ENCODE data around the gene IDH3A. TPM values are rescaled to one million over a fixed set of nuclear protein-coding genes. Genes with fewer than 3 reads are reported as not detected.
"Not testable (repeated sequence)": the region's sequence is repeated elsewhere in the genome, so short reads cannot be mapped to it uniquely, and the experiment has no call there.

The IDH3A gene
- total RNA-seq, 1 experiment from 2014 or later: 40.2 TPM

DNA sequence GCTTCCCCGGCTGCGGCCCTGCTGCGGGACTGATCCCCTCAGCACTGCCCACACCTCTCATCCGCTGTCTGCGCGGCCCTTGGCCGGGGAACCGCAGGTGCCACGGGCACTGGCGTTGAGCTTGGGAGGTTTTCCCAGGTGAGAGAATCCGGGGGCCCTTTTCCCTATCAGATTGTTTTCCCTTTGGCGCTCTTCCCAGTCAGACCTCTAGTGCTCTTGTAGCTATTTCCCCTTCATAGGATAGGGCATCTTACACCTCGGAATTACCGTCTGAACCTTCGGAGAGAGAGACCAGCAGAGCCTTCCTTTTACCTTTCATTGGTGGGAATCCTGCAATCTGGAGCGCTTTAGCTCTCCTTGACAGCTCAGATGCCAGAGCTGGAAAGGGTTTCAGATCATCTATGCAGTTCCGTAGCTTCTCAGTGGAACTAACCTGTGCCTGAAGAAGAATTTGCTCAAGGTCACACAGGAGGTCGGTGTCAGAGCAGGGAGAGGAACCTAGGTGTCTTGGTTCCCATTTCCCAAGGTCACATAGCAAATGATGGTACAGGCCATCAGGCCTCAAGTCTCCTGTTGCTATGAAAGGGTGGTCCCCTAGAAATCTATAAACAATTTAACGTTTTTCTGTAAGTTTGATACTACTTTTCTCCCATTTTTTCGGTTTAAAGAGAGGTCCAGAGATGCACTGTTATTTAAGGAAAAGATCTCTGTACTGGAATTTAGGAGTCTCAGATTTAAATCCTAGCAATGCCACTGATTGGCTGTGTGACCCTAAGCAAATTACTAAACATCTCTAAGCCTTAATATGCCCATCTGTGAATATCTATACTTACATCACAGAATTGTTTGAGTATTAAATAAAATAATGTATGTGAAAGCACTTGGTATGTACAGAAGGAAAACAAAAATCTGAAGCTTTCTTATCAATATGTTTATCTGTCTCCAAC, 916 bp downstream of the IDH3A start:
- H2BK20ac ChIP-seq (ENCODE audit: low read depth, low read length, poor library complexity, severe bottlenecking): no peak overlapping the region
- H3K4me2 ChIP-seq (ENCODE audit: insufficient read depth, insufficient read length, low read length): peak overlapping the region; percentile 78
- no peak overlapping the region for H4K5ac ChIP-seq (ENCODE audit: insufficient read length, low read depth, low read length)
- H3K4me3 Mint-ChIP-seq: peak overlapping the region; percentile 89 to 94
- H3K9me3 ChIP-seq (ENCODE audit: control insufficient read depth, low read depth, low read length): no peaks in the 10 kb centered on the region
- no peak overlapping the region for H3K56ac ChIP-seq (ENCODE audit: insufficient read length, low read depth, low read length)
- H2AK5ac ChIP-seq (ENCODE audit: insufficient read length, low read length): no peak overlapping the region
- no peak overlapping the region for H3T11ph ChIP-seq (ENCODE audit: low read length)
- H4K20me1 ChIP-seq (ENCODE audit: control insufficient read depth, insufficient read depth, insufficient read length): no peaks in the 10 kb centered on the region
- H3K79me2 ChIP-seq (ENCODE audit: insufficient read depth, low read length): no peaks in the 10 kb centered on the region
- H4K8ac ChIP-seq (replicated peaks; ENCODE audit: insufficient read length, low read depth, low read length): no peak overlapping the region
- H2BK120ac ChIP-seq (ENCODE audit: low read depth, low read length, poor library complexity, severe bottlenecking): no peak overlapping the region
- DNase-seq: no peak
- H3K27ac ChIP-seq (ENCODE audit: insufficient read length, low read depth, low read length): no peak overlapping the region
- peaks cover 2% of the 10 kb centered on the region; the same call in 1 of the 2 replicates for H3K27me3 Mint-ChIP-seq (ENCODE audit: low read depth)
- H2BK5ac ChIP-seq (ENCODE audit: insufficient read length, low read length): no peak overlapping the region
- H3K23ac ChIP-seq (ENCODE audit: insufficient read length, low read depth, low read length): no peak overlapping the region
- peaks cover 3% of the 10 kb centered on the region for H3K23me2 ChIP-seq (ENCODE audit: insufficient read length, low read depth, low read length, poor library complexity, severe bottlenecking)
- no peak overlapping the region for H3K14ac ChIP-seq (ENCODE audit: insufficient read depth, low read length)
- H2BK15ac ChIP-seq (ENCODE audit: low read depth, low read length): no peak overlapping the region
- TF ChIP-seq CTCF (conservative IDR thresholded peaks at IDR 0.05): no peak
- no peaks in the 10 kb centered on the region; the same call in 1 of the 2 replicates for H3K27me3 ChIP-seq (ENCODE audit: insufficient read depth, low read length)
- no peak overlapping the region for H4K91ac ChIP-seq (ENCODE audit: insufficient read length, low read depth, low read length)
- H3K4me1 ChIP-seq (ENCODE audit: insufficient read depth, low read length): no peaks in the 10 kb centered on the region
- no peaks in the 10 kb centered on the region for H3K79me1 ChIP-seq (ENCODE audit: insufficient read depth, low read depth, low read length, poor library complexity, severe bottlenecking)
- no peak overlapping the region for H3K4ac ChIP-seq (ENCODE audit: low read depth, low read length)
- H3K4me1 Mint-ChIP-seq: peaks cover 11 to 24% of the 10 kb centered on the region in 2 experiments
- no peak overlapping the region for H2AFZ ChIP-seq (ENCODE audit: low read length)
- H2BK12ac ChIP-seq (ENCODE audit: insufficient read length, low read depth, low read length): no peak overlapping the region
- H3K36me3 Mint-ChIP-seq (ENCODE audit: insufficient read depth in 1 of 3, low read depth in 3 of 3): peaks cover 0 to 5% (median 1%) of the 10 kb centered on the region in 3 experiments; a peak in 2 of 7 replicates
- peak overlapping the region in 1 of 3 experiments; percentile 24; a peak in 1 of 7 replicates for H3K27ac Mint-ChIP-seq
- no CpG with 5 or more reads among the region's 20 CpGs for WGBS (ENCODE audit: extremely low coverage, insufficient read length, low lambda C conversion rate)
- no peaks in the 10 kb centered on the region; a peak in 1 of 5 replicates for H3K9me3 Mint-ChIP-seq
- H3K9ac ChIP-seq (ENCODE audit: extremely low read depth, insufficient read length, low read length): peak overlapping the region; percentile 34
- no peak overlapping the region for H3K18ac ChIP-seq (ENCODE audit: insufficient read length, low read depth, low read length)

DNA sequence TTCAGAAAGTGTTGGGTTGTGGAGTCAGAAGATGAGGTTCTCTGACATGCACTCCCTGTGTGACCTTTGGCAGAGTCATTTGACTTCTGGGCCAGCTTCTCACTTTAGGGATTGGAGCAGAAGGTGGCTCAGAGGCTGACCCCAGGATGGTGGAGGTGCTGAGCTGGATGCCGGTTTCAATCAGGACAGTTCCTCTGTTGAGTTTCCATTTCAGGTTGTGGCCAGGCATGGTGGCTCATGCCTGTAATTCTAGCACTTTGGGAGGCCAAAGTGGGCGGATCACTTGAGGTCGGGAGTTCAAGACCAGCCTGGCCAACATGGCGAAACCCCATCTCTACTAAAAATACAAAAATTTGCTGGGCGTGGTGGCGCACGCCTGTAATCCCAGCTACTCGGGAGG, 1.9 kb downstream of the IDH3A start:
- H4K91ac ChIP-seq (ENCODE audit: insufficient read length, low read depth, low read length); H3K23me2 ChIP-seq (ENCODE audit: insufficient read length, low read depth, low read length, poor library complexity, severe bottlenecking); H2BK120ac ChIP-seq (ENCODE audit: low read depth, low read length, poor library complexity, severe bottlenecking); H3K56ac ChIP-seq (ENCODE audit: insufficient read length, low read depth, low read length); H3K4me3 Mint-ChIP-seq; H3K27me3 Mint-ChIP-seq (ENCODE audit: low read depth); H2BK15ac ChIP-seq (ENCODE audit: low read depth, low read length); H2BK5ac ChIP-seq (ENCODE audit: insufficient read length, low read length); H4K20me1 ChIP-seq (ENCODE audit: control insufficient read depth, insufficient read depth, insufficient read length); H3K27me3 ChIP-seq (ENCODE audit: insufficient read depth, low read length); H2BK20ac ChIP-seq (ENCODE audit: low read depth, low read length, poor library complexity, severe bottlenecking); H3K36me3 Mint-ChIP-seq (ENCODE audit: insufficient read depth in 1 of 3, low read depth in 3 of 3); H3K79me1 ChIP-seq (ENCODE audit: insufficient read depth, low read depth, low read length, poor library complexity, severe bottlenecking); H3K27ac Mint-ChIP-seq; H3K9me3 ChIP-seq (ENCODE audit: control insufficient read depth, low read depth, low read length); H3K27ac ChIP-seq (ENCODE audit: insufficient read length, low read depth, low read length); H4K8ac ChIP-seq (replicated peaks; ENCODE audit: insufficient read length, low read depth, low read length); H3T11ph ChIP-seq (ENCODE audit: low read length); H3K4me2 ChIP-seq (ENCODE audit: insufficient read depth, insufficient read length, low read length); H2AFZ ChIP-seq (ENCODE audit: low read length); H3K9ac ChIP-seq (ENCODE audit: extremely low read depth, insufficient read length, low read length); H4K5ac ChIP-seq (ENCODE audit: insufficient read length, low read depth, low read length); H3K4me1 ChIP-seq (ENCODE audit: insufficient read depth, low read length); H3K14ac ChIP-seq (ENCODE audit: insufficient read depth, low read length); H3K79me2 ChIP-seq (ENCODE audit: insufficient read depth, low read length); H3K9me3 Mint-ChIP-seq; H2BK12ac ChIP-seq (ENCODE audit: insufficient read length, low read depth, low read length); DNase-seq; H2AK5ac ChIP-seq (ENCODE audit: insufficient read length, low read length); H3K23ac ChIP-seq (ENCODE audit: insufficient read length, low read depth, low read length); H3K4ac ChIP-seq (ENCODE audit: low read depth, low read length); H3K18ac ChIP-seq (ENCODE audit: insufficient read length, low read depth, low read length): not testable (repeated sequence)
- H3K4me1 Mint-ChIP-seq: peaks cover 16 to 32% of the 10 kb centered on the region in 2 experiments
- no CpG with 5 or more reads among the region's 8 CpGs for WGBS (ENCODE audit: extremely low coverage, insufficient read length, low lambda C conversion rate)
